Kidney epithelial cell (primary cell): ENCODE measurements around the gene UBE3D. TPM values are rescaled to one million over a fixed set of nuclear protein-coding genes. Genes with fewer than 3 reads are reported as not detected.

Experiments
- DNase-seq: peaks from one replicate; pipeline ENCODE4 v3.0.0-alpha.2; 2010; ENCODE audit warnings: low read depth
- H3K27me3 ChIP-seq: 2 replicates; pipeline ENCODE4 v1.6.0; 2011; ENCODE audit warnings: low read length; ENCODE audit not compliant: control insufficient read depth, insufficient read depth
- H3K36me3 ChIP-seq: 2 replicates; pipeline ENCODE4 v1.5.1; 2011; ENCODE audit warnings: low read length; ENCODE audit not compliant: control insufficient read depth, insufficient read depth
- H3K4me3 ChIP-seq: 2 replicates; pipeline ENCODE4 v1.5.1; 2011; ENCODE audit warnings: low read depth, mild to moderate bottlenecking, control low read depth, low read length
- total RNA-seq: library from RNA; depleted of rRNA; stranded (reverse); fragments of >200 nt; gene quantifications from 2 replicates; pipeline ENCODE4 v1.2.3, GENCODE V29; 2015
- TF ChIP-seq, protein P1 (sequence below): IDR thresholded peaks from 2 replicates; pipeline ENCODE4 v1.5.1; 2011; ENCODE audit warnings: mild to moderate bottlenecking, moderate library complexity, low read length, control low read depth, inconsistent platforms; ENCODE audit not compliant: insufficient read depth, poor library complexity, severe bottlenecking

Gene UBE3D
- total RNA-seq, 1 donor from 2014 or later = 11.6 TPM

- TF ChIP-seq, protein P1, sequence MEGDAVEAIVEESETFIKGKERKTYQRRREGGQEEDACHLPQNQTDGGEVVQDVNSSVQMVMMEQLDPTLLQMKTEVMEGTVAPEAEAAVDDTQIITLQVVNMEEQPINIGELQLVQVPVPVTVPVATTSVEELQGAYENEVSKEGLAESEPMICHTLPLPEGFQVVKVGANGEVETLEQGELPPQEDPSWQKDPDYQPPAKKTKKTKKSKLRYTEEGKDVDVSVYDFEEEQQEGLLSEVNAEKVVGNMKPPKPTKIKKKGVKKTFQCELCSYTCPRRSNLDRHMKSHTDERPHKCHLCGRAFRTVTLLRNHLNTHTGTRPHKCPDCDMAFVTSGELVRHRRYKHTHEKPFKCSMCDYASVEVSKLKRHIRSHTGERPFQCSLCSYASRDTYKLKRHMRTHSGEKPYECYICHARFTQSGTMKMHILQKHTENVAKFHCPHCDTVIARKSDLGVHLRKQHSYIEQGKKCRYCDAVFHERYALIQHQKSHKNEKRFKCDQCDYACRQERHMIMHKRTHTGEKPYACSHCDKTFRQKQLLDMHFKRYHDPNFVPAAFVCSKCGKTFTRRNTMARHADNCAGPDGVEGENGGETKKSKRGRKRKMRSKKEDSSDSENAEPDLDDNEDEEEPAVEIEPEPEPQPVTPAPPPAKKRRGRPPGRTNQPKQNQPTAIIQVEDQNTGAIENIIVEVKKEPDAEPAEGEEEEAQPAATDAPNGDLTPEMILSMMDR = peak; percentile 96
- DNase-seq = peak; percentile 76
- no peaks in the 10 kb centered on the region for H3K36me3 ChIP-seq
- peak within 1 kb of the TSS; percentile 93 for H3K4me3 ChIP-seq
- no peaks in the 10 kb centered on the region for H3K27me3 ChIP-seq
Measured at GRCh38 chr6:83067448-83068439, 2.1 kb upstream of the UBE3D start, which contains the start of gene DOP1A. DOP1A (plus strand) TSS chr6:83067671; CDS start chr6:83096978, 29,307 bp downstream.

GRCh38 chr6:83062225-83062624 lies 3.4 kb downstream of the UBE3D start:
- Histone ChIP-seq H3K4me3 (no peak overlapping the region), H3K27me3 (no peaks in the 10 kb centered on the region), H3K36me3 (no peaks in the 10 kb centered on the region)
- no peak for DNase-seq
- TF ChIP-seq, protein P1 = no peak

DNA sequence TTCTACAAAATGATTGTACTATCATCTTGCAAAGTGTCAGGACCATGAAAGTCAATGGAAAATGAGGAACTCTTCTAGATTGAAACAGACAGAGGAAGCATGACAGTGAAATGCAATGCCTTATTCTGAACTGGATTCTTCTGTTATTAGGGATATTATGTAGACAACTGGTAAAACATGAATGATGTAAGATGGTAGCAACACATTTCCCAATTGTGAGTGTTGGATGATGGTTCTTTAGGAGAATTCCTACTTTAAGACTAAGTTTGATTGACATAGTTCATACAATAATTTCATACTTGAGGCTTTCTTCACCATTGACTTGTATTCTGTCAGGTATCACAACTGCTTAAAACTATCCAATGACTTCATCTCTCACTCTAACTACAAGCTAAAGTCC lies 4.5 kb downstream of the UBE3D start:
- DNase-seq = no peak
- no peak overlapping the region for H3K4me3 ChIP-seq
- TF ChIP-seq, protein P1 = no peak
- H3K36me3 ChIP-seq = no peaks in the 10 kb centered on the region
- H3K27me3 ChIP-seq = no peaks in the 10 kb centered on the region

DNA sequence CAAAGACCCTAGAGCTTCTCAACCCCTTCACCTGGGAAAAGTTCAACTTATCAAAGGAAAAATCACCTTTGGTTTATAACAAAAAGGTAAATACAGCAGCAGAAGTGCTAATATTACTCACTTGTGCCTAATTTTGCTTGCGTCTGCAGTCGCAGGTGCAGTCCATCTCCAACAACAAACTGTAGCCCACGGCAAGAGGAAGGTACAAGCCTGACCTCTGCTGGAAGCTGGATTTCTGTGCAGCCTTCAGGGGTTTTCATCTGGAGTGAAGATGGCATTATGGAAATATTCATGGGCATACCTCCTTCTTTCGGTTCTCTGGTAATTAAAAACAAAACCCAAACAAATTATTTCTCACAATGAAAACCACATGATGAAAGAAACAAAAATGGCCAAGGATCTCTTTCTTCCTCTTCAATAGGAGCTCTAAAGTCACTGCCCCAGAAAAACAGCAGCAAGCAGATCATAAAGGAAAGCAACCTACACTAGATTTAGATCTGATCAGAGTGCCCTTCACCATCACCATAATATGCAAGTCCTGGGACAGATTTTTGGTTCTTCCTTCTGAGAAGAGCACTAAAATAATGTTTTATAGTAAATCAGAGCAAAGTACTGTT lies 7.8 kb downstream of the UBE3D start:
- TF ChIP-seq, protein P1 = peak; percentile 85
- no peaks in the 10 kb centered on the region for H3K27me3 ChIP-seq
- no peaks in the 10 kb centered on the region for H3K36me3 ChIP-seq
- no peak overlapping the region for H3K4me3 ChIP-seq
- DNase-seq = no peak

GRCh38 chr6:83055366-83055964 lies 10.2 kb downstream of the UBE3D start:
- no peak for DNase-seq
- Histone ChIP-seq H3K27me3 (no peaks in the 10 kb centered on the region), H3K36me3 (no peaks in the 10 kb centered on the region), H3K4me3 (no peak overlapping the region)
- TF ChIP-seq, protein P1 = peak; percentile 71
